Fibroblast of lung (primary cell): ENCODE results near the gene RNF212. TPM values are rescaled to one million over a fixed set of nuclear protein-coding genes. Genes with fewer than 3 reads are reported as not detected.
A peak's percentile ranks its signal among the peaks of the same experiment; 100 is the strongest.

ENCODE experiments used
- DNase-seq, 2 donors: peaks; one replicate each; pipeline versions ENCODE4 v3.0.0 to v3.0.0-alpha.2; 2010; ENCODE audit warnings: low read depth in 2 of 2
- H2AFZ ChIP-seq: 2 replicates; pipeline ENCODE4 v1.5.1; 2012; ENCODE audit warnings: low read length, control low read depth, inconsistent platforms
- H3K27ac ChIP-seq: 2 replicates; pipeline ENCODE4 v1.5.1; 2011; ENCODE audit warnings: low read length, control low read depth; ENCODE audit not compliant: insufficient read depth
- H3K27me3 ChIP-seq: 2 replicates; pipeline ENCODE4 v1.5.1; 2011; ENCODE audit warnings: mild to moderate bottlenecking, low read length; ENCODE audit not compliant: control insufficient read depth, insufficient read depth
- H3K36me3 ChIP-seq: 2 replicates; pipeline ENCODE4 v1.5.1; 2011; ENCODE audit warnings: low read length; ENCODE audit not compliant: control insufficient read depth, insufficient read depth
- H3K4me1 ChIP-seq: 2 replicates; pipeline ENCODE4 v1.5.1; 2011; ENCODE audit warnings: low read length; ENCODE audit not compliant: control insufficient read depth, insufficient read depth; ENCODE audit errors: extremely low read depth
- H3K4me2 ChIP-seq: 2 replicates; pipeline ENCODE4 v1.5.1; 2011; ENCODE audit warnings: low read length, control low read depth; ENCODE audit not compliant: insufficient read depth; ENCODE audit errors: extremely low read depth
- H3K4me3 ChIP-seq, 4 experiments: fragments of 200-600 bp in 1 of 4; sonication (generic) in 1 of 4; replicated peaks in 1 of 4; 2 replicates each; pipeline ENCODE4 v1.5.1; 2011 to 2016; ENCODE audit warnings: low read length in 4 of 4, low read depth in 3 of 4, mild to moderate bottlenecking in 3 of 4, control low read depth in 2 of 4, inconsistent platforms in 1 of 4, mixed read lengths in 1 of 4; ENCODE audit not compliant: insufficient read depth in 1 of 4; ENCODE audit errors: control extremely low read depth in 1 of 4
- H3K79me2 ChIP-seq: 2 replicates; pipeline ENCODE4 v1.5.1; 2012; ENCODE audit warnings: mild to moderate bottlenecking, low read length, inconsistent platforms; ENCODE audit not compliant: control insufficient read depth, insufficient read depth
- H3K9ac ChIP-seq: 2 replicates; pipeline ENCODE4 v1.5.1; 2011; ENCODE audit warnings: mild to moderate bottlenecking, low read length, control low read depth; ENCODE audit not compliant: insufficient read depth
- H3K9me3 ChIP-seq: 2 replicates; pipeline ENCODE4 v1.5.1; 2012; ENCODE audit warnings: low read depth, low read length; ENCODE audit not compliant: control insufficient read depth, insufficient read depth
- H4K20me1 ChIP-seq: 2 replicates; pipeline ENCODE4 v1.5.1; 2011; ENCODE audit warnings: low read length; ENCODE audit not compliant: control insufficient read depth, insufficient read depth; ENCODE audit errors: extremely low read depth
- EZH2 ChIP-seq: IDR thresholded peaks from 2 replicates; pipeline ENCODE4 v1.5.1; 2012; ENCODE audit warnings: low read length, control low read depth, mild to moderate bottlenecking; ENCODE audit errors: missing control alignments
- polyA plus RNA-seq, 2 donors: library from polyadenylated mRNA; depleted of rRNA in 1 of 2; stranded (reverse) in 1 of 2; unstranded in 1 of 2; fragments of >200 nt; gene quantifications; 2 replicates each; pipeline ENCODE4 v1.2.1, GENCODE V29; 2011 to 2012; ENCODE audit warnings: missing spikeins in 1 of 2
- total RNA-seq: library from RNA; depleted of rRNA; stranded (reverse); fragments of >200 nt; gene quantifications from 2 replicates; pipeline ENCODE4 v1.2.1, GENCODE V29; 2014
- TF ChIP-seq, protein P1 (sequence below), 2 donors: IDR thresholded peaks in 1 of 2; conservative IDR thresholded peaks in 1 of 2; 1 replicate in 1 of 2; 2 replicates in 1 of 2; pipeline ENCODE4 v1.5.1; 2011 to 2012; ENCODE audit warnings: low read length in 2 of 2, control low read depth in 1 of 2, inconsistent platforms in 1 of 2, low read depth in 1 of 2, mild to moderate bottlenecking in 1 of 2

The RNF212 gene
- total and polyA plus RNA-seq, 2 donors (not counting 1 experiment from before 2014, with no cell fraction given) = 0.66 to 1.6 TPM

DNA sequence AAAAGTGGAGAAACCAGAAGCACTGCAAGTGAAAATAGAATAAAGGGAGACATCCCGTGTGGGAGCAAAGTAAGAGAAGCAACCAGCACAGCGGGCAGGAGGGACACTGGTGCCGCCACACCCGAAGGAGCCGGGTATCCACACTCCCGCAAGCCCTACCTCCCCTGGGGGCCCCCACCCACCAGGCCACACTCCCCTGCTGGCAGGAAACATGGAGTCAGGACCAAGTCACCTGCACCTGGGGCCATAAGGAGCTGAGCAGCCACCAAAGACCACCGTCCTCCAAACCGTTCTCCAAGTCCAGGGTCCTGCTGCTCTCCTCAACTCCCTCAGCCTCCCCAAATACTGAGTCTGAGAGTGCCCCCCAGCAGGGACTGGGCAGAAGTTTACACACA is 71.4 kb downstream of the RNF212 start:
- DNase-seq = no peak
- no peaks in the 10 kb centered on the region for H3K36me3 ChIP-seq
- no peak overlapping the region for H2AFZ ChIP-seq
- no peak overlapping the region for H3K4me3 ChIP-seq
- TF ChIP-seq, protein P1, sequence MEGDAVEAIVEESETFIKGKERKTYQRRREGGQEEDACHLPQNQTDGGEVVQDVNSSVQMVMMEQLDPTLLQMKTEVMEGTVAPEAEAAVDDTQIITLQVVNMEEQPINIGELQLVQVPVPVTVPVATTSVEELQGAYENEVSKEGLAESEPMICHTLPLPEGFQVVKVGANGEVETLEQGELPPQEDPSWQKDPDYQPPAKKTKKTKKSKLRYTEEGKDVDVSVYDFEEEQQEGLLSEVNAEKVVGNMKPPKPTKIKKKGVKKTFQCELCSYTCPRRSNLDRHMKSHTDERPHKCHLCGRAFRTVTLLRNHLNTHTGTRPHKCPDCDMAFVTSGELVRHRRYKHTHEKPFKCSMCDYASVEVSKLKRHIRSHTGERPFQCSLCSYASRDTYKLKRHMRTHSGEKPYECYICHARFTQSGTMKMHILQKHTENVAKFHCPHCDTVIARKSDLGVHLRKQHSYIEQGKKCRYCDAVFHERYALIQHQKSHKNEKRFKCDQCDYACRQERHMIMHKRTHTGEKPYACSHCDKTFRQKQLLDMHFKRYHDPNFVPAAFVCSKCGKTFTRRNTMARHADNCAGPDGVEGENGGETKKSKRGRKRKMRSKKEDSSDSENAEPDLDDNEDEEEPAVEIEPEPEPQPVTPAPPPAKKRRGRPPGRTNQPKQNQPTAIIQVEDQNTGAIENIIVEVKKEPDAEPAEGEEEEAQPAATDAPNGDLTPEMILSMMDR (conservative IDR thresholded peaks at IDR 0.05 in 1 of 2, IDR thresholded peaks at IDR 0.05 in 1 of 2; ENCODE audit: low read depth in 1 of 2, low read length in 2 of 2) = no peak
- no peak for TF ChIP-seq EZH2
- no peak overlapping the region for H3K9ac ChIP-seq
- no peaks in the 10 kb centered on the region for H3K9me3 ChIP-seq
- H3K4me1 ChIP-seq = peaks cover 22% of the 10 kb centered on the region
- H4K20me1 ChIP-seq = no peaks in the 10 kb centered on the region
- no peaks in the 10 kb centered on the region for H3K27me3 ChIP-seq
- peak overlapping the region; percentile 59 for H3K4me2 ChIP-seq
- H3K79me2 ChIP-seq = no peaks in the 10 kb centered on the region
- no peak overlapping the region for H3K27ac ChIP-seq

DNA sequence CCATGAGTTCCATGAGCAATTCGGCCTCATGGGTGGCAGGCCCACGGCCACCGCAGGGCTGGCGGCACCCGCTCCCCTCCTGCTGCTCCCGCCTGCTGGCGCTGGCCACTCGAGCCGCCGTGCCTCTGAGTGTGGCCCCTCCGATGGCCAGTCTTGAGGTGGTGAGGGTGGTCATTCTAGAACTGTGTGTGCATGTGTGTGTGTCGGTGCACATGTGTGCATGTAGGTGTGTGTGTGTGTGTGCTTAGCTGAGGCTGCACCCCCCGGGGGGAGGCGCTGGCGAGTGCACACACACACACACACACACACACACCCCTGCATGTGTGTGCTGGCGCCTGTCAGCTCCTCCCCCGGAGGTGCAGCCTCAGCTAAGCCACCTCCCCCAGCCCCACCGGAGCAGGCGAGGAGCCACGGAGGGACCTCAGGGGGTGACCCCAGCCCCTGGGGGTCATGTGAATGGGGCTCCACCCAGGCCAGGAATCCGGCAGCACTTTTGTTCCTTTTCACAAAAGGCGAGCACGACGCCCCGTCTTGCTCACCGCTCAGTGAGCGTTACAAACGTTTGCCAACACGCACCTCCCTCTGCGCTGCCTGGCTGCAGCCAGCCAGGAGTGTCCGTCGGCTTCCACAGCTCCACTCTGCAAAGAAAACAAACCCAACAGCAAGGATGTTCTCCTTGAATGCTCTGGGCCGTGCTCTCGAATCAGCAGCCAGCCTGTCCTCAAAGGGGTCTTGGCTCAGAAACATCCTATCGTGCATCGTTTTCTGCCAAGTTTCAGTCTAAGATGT is 72.0 kb downstream of the RNF212 start:
- H3K79me2 ChIP-seq = no peaks in the 10 kb centered on the region
- no peaks in the 10 kb centered on the region for H4K20me1 ChIP-seq
- no peaks in the 10 kb centered on the region for H3K9me3 ChIP-seq
- peak overlapping the region; percentile 59 for H3K4me2 ChIP-seq
- no peaks in the 10 kb centered on the region for H3K27me3 ChIP-seq
- peaks cover 21% of the 10 kb centered on the region for H3K4me1 ChIP-seq
- no peak overlapping the region for H3K27ac ChIP-seq
- no peak overlapping the region for H3K9ac ChIP-seq
- H2AFZ ChIP-seq = no peak overlapping the region
- DNase-seq = peak; percentile 54 to 76
- no peak for TF ChIP-seq EZH2
- TF ChIP-seq, protein P1 (conservative IDR thresholded peaks at IDR 0.05 in 1 of 2, IDR thresholded peaks at IDR 0.05 in 1 of 2; ENCODE audit: low read depth in 1 of 2, low read length in 2 of 2) = no peak
- H3K4me3 ChIP-seq = no peak overlapping the region
- H3K36me3 ChIP-seq = no peaks in the 10 kb centered on the region

DNA sequence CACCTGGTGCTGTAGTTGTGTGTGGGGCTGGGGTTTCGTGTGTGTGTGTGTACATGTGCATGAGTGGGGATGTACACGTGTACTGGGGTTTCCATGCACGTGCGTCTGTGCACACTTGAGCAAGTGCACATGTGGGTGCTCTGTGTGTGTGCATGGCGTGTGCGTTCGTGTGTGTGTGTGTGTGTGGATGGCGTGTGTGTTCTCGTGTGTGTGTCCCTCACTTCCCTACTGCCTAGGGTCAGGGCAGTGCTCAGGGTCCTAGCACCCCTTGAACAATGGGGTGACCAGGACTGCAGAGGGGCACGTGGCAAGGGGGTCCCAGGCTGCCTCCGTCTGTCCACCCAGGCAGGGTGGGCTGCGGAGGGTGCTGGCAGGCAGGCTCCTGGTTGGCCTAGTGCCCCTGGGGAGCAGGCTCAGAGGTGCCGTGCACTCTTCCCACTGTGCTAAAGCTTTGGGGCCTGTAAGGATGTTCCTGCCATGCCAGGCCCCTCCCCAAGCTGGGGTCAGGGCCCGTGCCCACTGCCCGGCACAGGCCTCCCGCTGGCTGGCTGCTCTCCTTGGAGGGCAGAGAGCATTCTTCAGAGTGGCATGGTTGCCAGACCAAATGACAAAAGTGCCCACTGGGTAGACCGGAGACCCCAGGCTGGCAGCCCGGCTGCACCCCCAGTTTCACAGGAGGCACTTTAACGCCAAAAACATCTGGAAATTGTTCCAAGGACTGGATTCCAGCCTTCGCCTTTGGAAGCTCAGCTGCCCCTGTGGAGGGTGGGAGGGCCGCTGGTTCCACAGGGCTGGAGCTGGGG is 72.8 kb downstream of the RNF212 start:
- H2AFZ ChIP-seq = no peak overlapping the region
- H3K4me1 ChIP-seq = peaks cover 21% of the 10 kb centered on the region
- no peaks in the 10 kb centered on the region for H3K79me2 ChIP-seq
- no peaks in the 10 kb centered on the region for H4K20me1 ChIP-seq
- H3K27me3 ChIP-seq = no peaks in the 10 kb centered on the region
- H3K9ac ChIP-seq = no peak overlapping the region
- H3K27ac ChIP-seq = no peak overlapping the region
- H3K4me2 ChIP-seq = no peak overlapping the region
- H3K4me3 ChIP-seq = no peak overlapping the region
- DNase-seq = no peak
- no peak for TF ChIP-seq EZH2
- TF ChIP-seq, protein P1 (conservative IDR thresholded peaks at IDR 0.05 in 1 of 2, IDR thresholded peaks at IDR 0.05 in 1 of 2; ENCODE audit: low read depth in 1 of 2, low read length in 2 of 2) = no peak
- H3K9me3 ChIP-seq = no peaks in the 10 kb centered on the region
- H3K36me3 ChIP-seq = no peaks in the 10 kb centered on the region
